ENCODE data around the gene CERS3.

Gene CERS3

GRCh38 chr15:100553468-100553867 is 24.7 kb upstream of the CERS3 start:
- no peak overlapping the region for H3K4me3 ChIP-seq (ENCODE audit: low read depth, low read length)
- TF ChIP-seq CTCF (IDR thresholded peaks at IDR 0.05; ENCODE audit: insufficient read depth, low read length, missing control alignments) = no peak
- CTCF ChIA-PET = no interaction called here
- POLR2A ChIA-PET = no interaction called here
- no peak for DNase-seq (ENCODE audit: low read depth, low spot score)

GRCh38 chr15:100547961-100548360 is 19.2 kb upstream of the CERS3 start:
- CTCF ChIA-PET = no interaction called here

GRCh38 chr15:100544946-100545345 is 16.2 kb upstream of the CERS3 start:
- DNase-seq (ENCODE audit: low read depth, low spot score) = no peak
- ChIA-PET POLR2A (no interaction called here), CTCF (no interaction called here)
- H3K4me3 ChIP-seq (ENCODE audit: low read depth, low read length) = no peak overlapping the region
- no peak for TF ChIP-seq CTCF (IDR thresholded peaks at IDR 0.05; ENCODE audit: insufficient read depth, low read length, missing control alignments)

More at GRCh38 chr15:100547961-100548360, 19.2 kb upstream of the CERS3 start:
- POLR2A ChIA-PET = no interaction called here
- H3K4me3 ChIP-seq (ENCODE audit: low read depth, low read length) = no peak overlapping the region
- TF ChIP-seq CTCF (IDR thresholded peaks at IDR 0.05; ENCODE audit: insufficient read depth, low read length, missing control alignments) = no peak
- no peak for DNase-seq (ENCODE audit: low read depth, low spot score)

- ChIA-PET CTCF (no interaction called here), POLR2A (no interaction called here)
- H3K4me3 ChIP-seq (ENCODE audit: low read depth, low read length) = no peak overlapping the region
- TF ChIP-seq CTCF (IDR thresholded peaks at IDR 0.05; ENCODE audit: insufficient read depth, low read length, missing control alignments) = no peak
- no peak for DNase-seq (ENCODE audit: low read depth, low spot score)
These were observed 15.6 kb upstream of the CERS3 start for GRCh38 chr15:100544338-100544841.

- ChIA-PET CTCF (no interaction called here), POLR2A (no interaction called here)
- H3K4me3 ChIP-seq (ENCODE audit: low read depth, low read length) = no peak overlapping the region
- no peak for DNase-seq (ENCODE audit: low read depth, low spot score)
- TF ChIP-seq CTCF (IDR thresholded peaks at IDR 0.05; ENCODE audit: insufficient read depth, low read length, missing control alignments) = no peak
These were observed 13.5 kb upstream of the CERS3 start for GRCh38 chr15:100542290-100542689.

- CTCF ChIA-PET = no interaction called here
- POLR2A ChIA-PET = no interaction called here
- no peak for TF ChIP-seq CTCF (IDR thresholded peaks at IDR 0.05; ENCODE audit: insufficient read depth, low read length, missing control alignments)
- no peak overlapping the region for H3K4me3 ChIP-seq (ENCODE audit: low read depth, low read length)
- DNase-seq (ENCODE audit: low read depth, low spot score) = no peak
These were observed 8.6 kb upstream of the CERS3 start for GRCh38 chr15:100537331-100537730.

All from AG04449 (cell line).